H9 (cell line): ENCODE measurements around the gene C9orf72. TPM values are rescaled to one million over a fixed set of nuclear protein-coding genes. Genes with fewer than 3 reads are reported as not detected.

ENCODE experiments used
- DNase-seq: peaks from one replicate; pipeline ENCODE4 v3.0.0-alpha.2; 2017
- H2AFZ ChIP-seq: one replicate; pipeline ENCODE4 v1.6.1; 2013; ENCODE audit warnings: mild to moderate bottlenecking, low read length, control low read depth, moderate library complexity
- H2AK5ac ChIP-seq: 2 replicates; pipeline ENCODE4 v1.6.1; 2013; ENCODE audit warnings: low read length, control low read depth, mixed read lengths; ENCODE audit not compliant: insufficient read length
- H2BK120ac ChIP-seq: one replicate; pipeline ENCODE4 v1.6.1; 2013; ENCODE audit warnings: low read depth, mild to moderate bottlenecking, low read length, control low read depth, inconsistent platforms; ENCODE audit not compliant: poor library complexity, severe bottlenecking
- H2BK12ac ChIP-seq: 2 replicates; pipeline ENCODE4 v1.6.1; 2013; ENCODE audit warnings: low read length, control low read depth, mixed read lengths, low read depth; ENCODE audit not compliant: insufficient read length
- H2BK15ac ChIP-seq: 2 replicates; pipeline ENCODE4 v1.6.1; 2013; ENCODE audit warnings: low read depth, low read length, control low read depth
- H2BK20ac ChIP-seq: one replicate; pipeline ENCODE4 v1.6.1; 2013; ENCODE audit warnings: low read depth, mild to moderate bottlenecking, low read length, control low read depth, inconsistent platforms; ENCODE audit not compliant: poor library complexity, severe bottlenecking
- H2BK5ac ChIP-seq: 2 replicates; pipeline ENCODE4 v1.6.1; 2013; ENCODE audit warnings: low read length, control low read depth, mixed read lengths; ENCODE audit not compliant: insufficient read length
- H3K14ac ChIP-seq: 2 replicates; pipeline ENCODE4 v1.6.1; 2013; ENCODE audit warnings: low read length, control low read depth; ENCODE audit not compliant: insufficient read depth
- H3K18ac ChIP-seq: 2 replicates; pipeline ENCODE4 v1.6.1; 2013; ENCODE audit warnings: low read depth, mild to moderate bottlenecking, mixed read lengths, low read length, control low read depth; ENCODE audit not compliant: insufficient read length
- H3K23ac ChIP-seq: 2 replicates; pipeline ENCODE4 v1.6.1; 2013; ENCODE audit warnings: low read length, control low read depth, mixed read lengths, low read depth; ENCODE audit not compliant: insufficient read length
- H3K23me2 ChIP-seq: 2 replicates; pipeline ENCODE4 v1.6.1; 2013; ENCODE audit warnings: low read depth, mild to moderate bottlenecking, mixed read lengths, low read length, control low read depth; ENCODE audit not compliant: insufficient read length, poor library complexity, severe bottlenecking
- H3K27ac ChIP-seq: 2 replicates; pipeline ENCODE4 v1.5.1; 2013; ENCODE audit warnings: low read length, control low read depth, mixed read lengths, low read depth; ENCODE audit not compliant: insufficient read length
- H3K27me3 ChIP-seq: 2 replicates; pipeline ENCODE4 v1.6.1; 2013; ENCODE audit warnings: low read length, control low read depth, inconsistent platforms; ENCODE audit not compliant: insufficient read depth
- H3K4ac ChIP-seq: 2 replicates; pipeline ENCODE4 v1.6.1; 2013; ENCODE audit warnings: low read depth, mild to moderate bottlenecking, control low read depth, inconsistent platforms, low read length, moderate library complexity
- H3K4me1 ChIP-seq: 2 replicates; pipeline ENCODE4 v1.6.1; 2013; ENCODE audit warnings: low read length, control low read depth, inconsistent platforms; ENCODE audit not compliant: insufficient read depth
- H3K4me2 ChIP-seq: 2 replicates; pipeline ENCODE4 v1.6.1; 2013; ENCODE audit warnings: low read length, control low read depth, mixed read lengths; ENCODE audit not compliant: insufficient read length, insufficient read depth
- H3K56ac ChIP-seq: 2 replicates; pipeline ENCODE4 v1.6.1; 2013; ENCODE audit warnings: low read depth, mild to moderate bottlenecking, mixed read lengths, low read length, control low read depth; ENCODE audit not compliant: insufficient read length
- H3K79me1 ChIP-seq: 2 replicates; pipeline ENCODE4 v1.6.1; 2013; ENCODE audit warnings: low read depth, mild to moderate bottlenecking, moderate library complexity, low read length, control low read depth, inconsistent platforms; ENCODE audit not compliant: insufficient read depth, poor library complexity, severe bottlenecking
- H3K79me2 ChIP-seq: 2 replicates; pipeline ENCODE4 v1.6.1; 2013; ENCODE audit warnings: low read length, control low read depth, inconsistent platforms; ENCODE audit not compliant: insufficient read depth
- H3K9ac ChIP-seq: 2 replicates; pipeline ENCODE4 v1.6.1; 2013; ENCODE audit warnings: low read length, control low read depth, mixed read lengths; ENCODE audit not compliant: insufficient read length; ENCODE audit errors: extremely low read depth
- H3K9me3 ChIP-seq: one replicate; pipeline ENCODE4 v1.6.1; 2013; ENCODE audit warnings: low read depth, low read length, inconsistent platforms; ENCODE audit not compliant: control insufficient read depth
- H3T11ph ChIP-seq: one replicate; pipeline ENCODE4 v1.6.1; 2013; ENCODE audit warnings: mild to moderate bottlenecking, low read length, control low read depth, inconsistent platforms
- H4K20me1 ChIP-seq: one replicate; pipeline ENCODE4 v1.6.1; 2013; ENCODE audit not compliant: control insufficient read depth, insufficient read length, insufficient read depth
- H4K5ac ChIP-seq: 2 replicates; pipeline ENCODE4 v1.6.1; 2013; ENCODE audit warnings: low read depth, mild to moderate bottlenecking, mixed read lengths, low read length, control low read depth; ENCODE audit not compliant: insufficient read length
- H4K8ac ChIP-seq: replicated peaks from 2 replicates; pipeline ENCODE4 v1.6.1; 2013; ENCODE audit warnings: low read length, control low read depth, mixed read lengths, low read depth; ENCODE audit not compliant: insufficient read length
- H4K91ac ChIP-seq: 2 replicates; pipeline ENCODE4 v1.6.1; 2013; ENCODE audit warnings: low read depth, mild to moderate bottlenecking, moderate library complexity, mixed read lengths, low read length, control low read depth; ENCODE audit not compliant: insufficient read length
- H3K27ac Mint-ChIP-seq, 3 experiments: 2 replicates in 2 of 3; 3 replicates in 1 of 3; pipeline ENCODE4 v1.8.0; 2020 to 2021; ENCODE audit warnings: mixed read lengths in 3 of 3, mild to moderate bottlenecking in 1 of 3, moderate library complexity in 1 of 3
- H3K27me3 Mint-ChIP-seq: 2 replicates; pipeline ENCODE4 v1.8.0; 2021; ENCODE audit warnings: low read depth, mild to moderate bottlenecking, moderate library complexity, mixed read lengths
- H3K36me3 Mint-ChIP-seq, 3 experiments: 2 replicates in 2 of 3; 3 replicates in 1 of 3; pipeline ENCODE4 v1.8.0; 2020 to 2021; ENCODE audit warnings: low read depth in 3 of 3, mixed read lengths in 3 of 3; ENCODE audit not compliant: insufficient read depth in 1 of 3
- H3K4me1 Mint-ChIP-seq, 2 experiments: 2 replicates each; pipeline ENCODE4 v1.8.0; 2020; ENCODE audit warnings: mixed read lengths in 2 of 2
- H3K4me3 Mint-ChIP-seq, 2 experiments: 2 replicates in 1 of 2; 3 replicates in 1 of 2; pipeline ENCODE4 v1.8.0; 2020 to 2021; ENCODE audit warnings: mild to moderate bottlenecking in 2 of 2, mixed read lengths in 2 of 2, moderate library complexity in 1 of 2
- H3K9me3 Mint-ChIP-seq, 2 experiments: 2 replicates in 1 of 2; 3 replicates in 1 of 2; pipeline ENCODE4 v1.8.0; 2020; ENCODE audit warnings: mild to moderate bottlenecking in 2 of 2, mixed read lengths in 2 of 2, moderate library complexity in 1 of 2
- CTCF ChIP-seq: fragments of 200-600 bp; sonication (generic); conservative IDR thresholded peaks from 3 replicates; pipeline ENCODE4 v1.8.0; 2021; ENCODE audit warnings: antibody characterized with exemption, mild to moderate bottlenecking
- WGBS: extraction: QIAGEN DNeasy Blood & Tissue Kit; methylation state at CpG from one replicate; pipeline ENCODE4 v1.1.7; 2013; ENCODE audit warnings: missing lambda C conversion rate, low lambda C conversion rate, mixed read lengths; ENCODE audit not compliant: insufficient read length; ENCODE audit errors: extremely low coverage; 5-methylcytosine and 5-hydroxymethylcytosine counted together
- total RNA-seq: library from RNA; stranded (reverse); gene quantifications from 2 replicates; pipeline ENCODE4 v1.2.1, GENCODE V29; 2021

The C9orf72 gene
- total RNA-seq, 1 experiment from 2014 or later = 17.0 TPM

- no peak for DNase-seq
- H2BK15ac ChIP-seq = no peak overlapping the region
- peaks cover 7 to 10% of the 10 kb centered on the region in 2 experiments for H3K4me1 Mint-ChIP-seq
These were observed 58.7 kb downstream of the C9orf72 start for GRCh38 chr9:27514551-27514950.

More at GRCh38 chr9:27514551-27514950, 58.7 kb downstream of the C9orf72 start:
- Histone ChIP-seq H2BK20ac (no peak overlapping the region), H3K27ac (no peak overlapping the region), H3K9me3 (no peaks in the 10 kb centered on the region), H3T11ph (no peak overlapping the region), H3K9ac (no peak overlapping the region), H2BK5ac (no peak overlapping the region), H3K4me2 (no peak overlapping the region), H2AK5ac (no peak overlapping the region), H3K18ac (no peak overlapping the region), H3K56ac (no peak overlapping the region), H3K14ac (no peak overlapping the region), H4K91ac (no peak overlapping the region), H4K5ac (no peak overlapping the region), H4K8ac (no peak overlapping the region), H3K23ac (no peak overlapping the region), H2BK120ac (no peak overlapping the region), H3K27me3 (no peaks in the 10 kb centered on the region), H3K4ac (no peak overlapping the region), H3K79me1 (no peaks in the 10 kb centered on the region), H3K4me1 (no peaks in the 10 kb centered on the region; the same call in 1 of the 2 replicates), H4K20me1 (no peaks in the 10 kb centered on the region), H3K23me2 (no peaks in the 10 kb centered on the region), H2BK12ac (no peak overlapping the region), H3K79me2 (no peaks in the 10 kb centered on the region; the same call in 1 of the 2 replicates), H2AFZ (no peak overlapping the region)
- no CpG with 5 or more reads among the region's 2 CpGs for WGBS
- Mint-ChIP-seq H3K4me3 (no peak overlapping the region), H3K27me3 (no peaks in the 10 kb centered on the region), H3K9me3 (no peaks in the 10 kb centered on the region), H3K36me3 (no peaks in the 10 kb centered on the region), H3K27ac (no peak overlapping the region)
- no peak for TF ChIP-seq CTCF
